HEK293T (cell line): ENCODE measurements around the gene LIN7C.

Experiments
- ARNT ChIP-seq: fragments of 450-650 bp; IDR thresholded peaks from 2 replicates; pipeline ENCODE4 v1.6.1; 2017; ENCODE audit warnings: mild to moderate bottlenecking
- BHLHE40 ChIP-seq: fragments of 450-650 bp; IDR thresholded peaks from 2 replicates; pipeline ENCODE4 v1.6.1; 2016; ENCODE audit warnings: mild to moderate bottlenecking, moderate library complexity, borderline replicate concordance
- CTBP1 ChIP-seq: fragments of 450-650 bp; IDR thresholded peaks from 2 replicates; pipeline ENCODE4 v1.6.1; 2016; ENCODE audit warnings: borderline replicate concordance
- ELF4 ChIP-seq: fragments of 450-650 bp; IDR thresholded peaks from 2 replicates; pipeline ENCODE4 v1.6.1; 2017; ENCODE audit warnings: antibody characterized with exemption
- FOXK2 ChIP-seq: fragments of 450-650 bp; IDR thresholded peaks from 2 replicates; pipeline ENCODE4 v1.6.1; 2016; ENCODE audit warnings: mild to moderate bottlenecking
- FOXM1 ChIP-seq: fragments of 450-650 bp; IDR thresholded peaks from 2 replicates; pipeline ENCODE4 v1.6.1; 2017; ENCODE audit warnings: mild to moderate bottlenecking, borderline replicate concordance
- HDGF ChIP-seq: fragments of 450-650 bp; IDR thresholded peaks from 2 replicates; pipeline ENCODE4 v1.6.1; 2017; ENCODE audit warnings: antibody characterized with exemption, borderline replicate concordance
- L3MBTL2 ChIP-seq: fragments of 450-650 bp; conservative IDR thresholded peaks from 2 replicates; pipeline ENCODE4 v1.6.1; 2016; ENCODE audit warnings: mild to moderate bottlenecking
- LEF1 ChIP-seq: fragments of 450-650 bp; IDR thresholded peaks from 2 replicates; pipeline ENCODE4 v1.6.1; 2017; ENCODE audit warnings: mild to moderate bottlenecking, borderline replicate concordance
- PKNOX1 ChIP-seq: fragments of 450-650 bp; IDR thresholded peaks from 2 replicates; pipeline ENCODE4 v1.6.1; 2016
- SP1 ChIP-seq: fragments of 450-650 bp; IDR thresholded peaks from 2 replicates; pipeline ENCODE4 v1.6.1; 2017
- SUZ12 ChIP-seq: fragments of 450-650 bp; IDR thresholded peaks from 2 replicates; pipeline ENCODE4 v1.6.1; 2016; ENCODE audit warnings: mild to moderate bottlenecking
- TARDBP ChIP-seq: fragments of 450-650 bp; IDR thresholded peaks from 2 replicates; pipeline ENCODE4 v1.6.1; 2016
- ZNF384 ChIP-seq: fragments of 450-650 bp; IDR thresholded peaks from 2 replicates; pipeline ENCODE4 v1.6.1; 2016

DNA sequence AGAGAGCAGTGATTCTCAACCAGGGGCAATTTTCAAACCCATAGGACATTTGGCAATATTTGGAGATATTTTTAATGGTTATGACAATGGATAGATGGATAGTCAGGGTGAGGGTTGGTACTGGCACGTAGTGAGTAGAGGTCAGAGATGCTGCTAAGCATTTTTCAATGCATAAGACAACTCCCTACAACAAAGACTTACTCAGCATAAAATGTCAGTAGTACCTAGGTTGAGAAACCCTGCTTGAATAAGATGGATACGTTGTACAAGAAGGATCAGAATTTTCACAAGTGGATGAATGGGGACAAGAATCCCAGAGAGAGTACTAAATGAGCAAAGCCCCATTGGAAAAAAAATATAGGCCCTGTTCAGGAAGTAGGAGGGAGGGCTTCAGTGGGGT is 11.9 kb upstream of the LIN7C start:
- TF ChIP-seq PKNOX1 (no peak), CTBP1 (no peak), SUZ12 (no peak), HDGF (no peak), ARNT (no peak), L3MBTL2 (no peak), SP1 (no peak), ELF4 (no peak), FOXK2 (no peak), BHLHE40 (no peak), TARDBP (no peak), LEF1 (no peak), FOXM1 (no peak), ZNF384 (no peak)
